Suprapubic skin (tissue), 3 donors: ENCODE data around the gene OLA1.

Source experiments
- CTCF ChIP-seq, 2 donors: fragments of 200-600 bp in 1 of 2; fragments of 450-650 bp in 1 of 2; sonication (generic) in 1 of 2; IDR thresholded peaks; one replicate each; pipeline ENCODE4 v1.5.1; 2016 to 2019; ENCODE audit warnings: antibody characterized with exemption in 2 of 2, mild to moderate bottlenecking in 1 of 2, moderate library complexity in 1 of 2
- EP300 ChIP-seq: sonication (generic); formaldehyde crosslinking; IDR thresholded peaks from one replicate; pipeline ENCODE4 v1.6.1; 2017; ENCODE audit warnings: antibody characterized with exemption

- TF ChIP-seq EP300 (no peak), CTCF (IDR thresholded peaks at IDR 0.05) (no peak)
These were observed 49.3 kb downstream of the OLA1 start for GRCh38 chr2:174198846-174199564.
